Upper lobe of right lung (tissue), 1 donor: Measurements from ENCODE around the gene PIK3R2. TPM values are rescaled to one million over a fixed set of nuclear protein-coding genes. Genes with fewer than 3 reads are reported as not detected.
A peak's percentile ranks its signal among the peaks of the same experiment; 100 is the strongest.

ENCODE experiments used
- ATAC-seq: fragments of 200-7000 bp; cut with Tn5 transposase; one replicate; pipeline ENCODE4 v1.9.1; 2020; ENCODE audit warnings: mild to moderate bottlenecking, moderate library complexity
- DNase-seq: peaks from one replicate; pipeline ENCODE4 v3.0.0-alpha.2; 2020
- H3K27ac ChIP-seq: fragments of 200-600 bp; one replicate; pipeline ENCODE4 v1.8.0; 2022
- H3K27me3 ChIP-seq: fragments of 200-600 bp; one replicate; pipeline ENCODE4 v1.8.0; 2022; ENCODE audit warnings: mild to moderate bottlenecking
- H3K36me3 ChIP-seq: fragments of 200-600 bp; one replicate; pipeline ENCODE4 v1.8.0; 2022
- H3K4me1 ChIP-seq: fragments of 200-600 bp; one replicate; pipeline ENCODE4 v1.8.0; 2022
- H3K4me3 ChIP-seq: fragments of 200-600 bp; one replicate; pipeline ENCODE4 v1.8.0; 2022; ENCODE audit warnings: mild to moderate bottlenecking
- H3K9me3 ChIP-seq: fragments of 200-600 bp; one replicate; pipeline ENCODE4 v1.8.0; 2022
- intact Hi-C: fragments of 100-400 bp; cut with DNase I; formaldehyde crosslinking; loops from one replicate; pipeline ENCODE4 v1.11.0; 2022
- total RNA-seq: library from RNA; stranded (reverse); fragmentation: NEBNext Ultra II Directional; extraction: Animal tissue kit (Norgen Biotek cat#: 25700); gene quantifications from one replicate; pipeline ENCODE4 v1.2.1, GENCODE V29; 2021
- TF ChIP-seq, protein P1 (sequence below): fragments of 200-600 bp; IDR thresholded peaks from one replicate; pipeline ENCODE4 v1.8.0; 2022; ENCODE audit warnings: antibody characterized with exemption
- donor health status: DM: no; HTN: yes; CAD: no; lungs with severe emphysema.

Gene PIK3R2
- total RNA-seq, 1 donor from 2014 or later, result 24.2 TPM

DNA sequence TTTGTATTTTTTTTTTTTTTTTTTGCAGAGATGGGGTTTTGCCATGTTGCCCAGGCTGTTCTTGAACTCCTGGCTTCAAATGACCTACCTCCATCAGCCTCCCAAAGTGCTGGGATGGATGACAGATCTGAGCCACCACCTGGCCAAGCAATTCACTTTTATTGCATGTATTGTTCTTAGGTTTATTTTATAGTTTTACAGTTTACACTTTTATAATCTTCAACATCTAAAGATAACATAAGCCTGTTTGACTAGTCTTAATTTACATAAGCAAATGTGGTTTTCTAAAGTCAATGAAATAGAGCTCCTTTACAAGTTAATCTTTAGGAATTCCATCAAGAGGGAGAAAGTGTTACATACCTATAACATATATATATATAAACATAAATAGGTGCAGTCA lies 30.6 kb downstream of the PIK3R2 start:
- intact Hi-C loops, result no loop called here
- no peaks in the 10 kb centered on the region for H3K4me1 ChIP-seq
- no peaks in the 10 kb centered on the region for H3K27me3 ChIP-seq
- H3K4me3 ChIP-seq, result no peak overlapping the region
- no peak overlapping the region for H3K27ac ChIP-seq
- no peaks in the 10 kb centered on the region for H3K36me3 ChIP-seq
- TF ChIP-seq, protein P1, sequence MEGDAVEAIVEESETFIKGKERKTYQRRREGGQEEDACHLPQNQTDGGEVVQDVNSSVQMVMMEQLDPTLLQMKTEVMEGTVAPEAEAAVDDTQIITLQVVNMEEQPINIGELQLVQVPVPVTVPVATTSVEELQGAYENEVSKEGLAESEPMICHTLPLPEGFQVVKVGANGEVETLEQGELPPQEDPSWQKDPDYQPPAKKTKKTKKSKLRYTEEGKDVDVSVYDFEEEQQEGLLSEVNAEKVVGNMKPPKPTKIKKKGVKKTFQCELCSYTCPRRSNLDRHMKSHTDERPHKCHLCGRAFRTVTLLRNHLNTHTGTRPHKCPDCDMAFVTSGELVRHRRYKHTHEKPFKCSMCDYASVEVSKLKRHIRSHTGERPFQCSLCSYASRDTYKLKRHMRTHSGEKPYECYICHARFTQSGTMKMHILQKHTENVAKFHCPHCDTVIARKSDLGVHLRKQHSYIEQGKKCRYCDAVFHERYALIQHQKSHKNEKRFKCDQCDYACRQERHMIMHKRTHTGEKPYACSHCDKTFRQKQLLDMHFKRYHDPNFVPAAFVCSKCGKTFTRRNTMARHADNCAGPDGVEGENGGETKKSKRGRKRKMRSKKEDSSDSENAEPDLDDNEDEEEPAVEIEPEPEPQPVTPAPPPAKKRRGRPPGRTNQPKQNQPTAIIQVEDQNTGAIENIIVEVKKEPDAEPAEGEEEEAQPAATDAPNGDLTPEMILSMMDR, result no peak
- DNase-seq (no peak), ATAC-seq (no peak)
- no peaks in the 10 kb centered on the region for H3K9me3 ChIP-seq

DNA sequence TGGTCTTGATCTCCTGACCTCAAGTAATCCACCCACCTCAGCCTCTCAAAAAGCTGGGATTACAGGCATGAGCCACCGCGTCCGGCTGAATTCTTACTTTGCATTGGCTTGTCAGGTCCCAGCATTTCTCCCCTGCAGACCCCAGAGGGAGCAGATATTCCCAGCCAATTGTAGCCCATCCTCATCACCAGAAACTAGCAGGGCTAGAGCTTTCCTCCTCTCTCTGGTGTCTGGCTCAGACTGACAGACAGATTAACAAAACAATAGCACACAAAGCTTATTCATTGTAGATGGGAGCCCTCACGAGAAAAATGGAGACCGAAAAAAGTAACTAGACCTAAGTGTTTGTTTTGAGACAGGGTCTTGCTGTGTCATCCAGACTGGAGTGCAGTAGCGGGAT lies 32.6 kb downstream of the PIK3R2 start:
- no peak overlapping the region for H3K4me3 ChIP-seq
- no peak for ATAC-seq
- TF ChIP-seq, protein P1, result no peak
- H3K27ac ChIP-seq, result no peak overlapping the region
- no peaks in the 10 kb centered on the region for H3K36me3 ChIP-seq
- no peaks in the 10 kb centered on the region for H3K9me3 ChIP-seq
- no peaks in the 10 kb centered on the region for H3K27me3 ChIP-seq
- no peaks in the 10 kb centered on the region for H3K4me1 ChIP-seq
- no peak for DNase-seq
- intact Hi-C loops, result no loop called here

DNA sequence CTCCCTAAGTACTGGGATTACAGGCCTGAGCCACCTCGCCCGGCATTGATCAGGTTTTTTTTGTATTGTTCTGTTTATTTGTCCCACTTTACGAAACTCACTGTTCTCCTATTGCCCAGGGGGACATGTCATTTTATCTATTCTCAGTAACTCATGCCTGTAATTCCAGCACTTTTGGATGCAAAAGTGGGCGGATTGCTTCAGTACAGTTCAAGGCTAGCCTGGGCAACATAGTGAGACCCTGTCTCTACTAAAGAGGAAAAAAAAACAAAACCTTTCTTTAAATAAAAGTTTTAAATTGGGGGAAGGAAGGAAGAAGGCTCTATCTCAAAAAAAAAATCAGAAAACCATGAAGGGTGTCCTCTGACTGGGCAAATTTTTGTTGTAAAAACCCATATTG lies 37.3 kb downstream of the PIK3R2 start:
- TF ChIP-seq, protein P1, result no peak
- DNase-seq, result no peak
- Histone ChIP-seq H3K27me3 (no peaks in the 10 kb centered on the region), H3K36me3 (no peaks in the 10 kb centered on the region), H3K27ac (no peak overlapping the region), H3K9me3 (no peaks in the 10 kb centered on the region), H3K4me3 (no peak overlapping the region), H3K4me1 (peaks cover 18% of the 10 kb centered on the region)
- ATAC-seq, result no peak
- intact Hi-C loops, result no loop called here

DNA sequence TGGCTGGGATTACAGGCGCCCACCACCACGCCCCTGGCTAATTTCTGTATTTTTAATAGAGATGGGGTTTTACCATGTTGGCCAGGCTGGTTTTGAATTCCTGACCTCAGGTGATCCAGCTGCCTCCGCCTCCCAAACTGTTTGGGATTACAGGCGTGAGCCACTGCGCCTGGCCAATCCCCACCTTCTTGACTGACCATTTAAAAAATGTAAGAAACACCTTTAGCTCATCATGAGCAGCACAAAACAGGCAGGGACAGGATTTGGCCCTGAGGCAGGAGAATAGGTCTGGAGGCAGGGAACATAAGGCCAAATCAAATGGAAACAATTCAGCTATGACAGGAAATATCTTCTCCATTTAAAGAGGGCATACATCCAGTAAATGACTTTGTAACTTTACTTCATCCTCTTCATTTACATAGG lies 38.7 kb downstream of the PIK3R2 start:
- ATAC-seq (no peak), DNase-seq (no peak)
- Histone ChIP-seq H3K4me3 (peak overlapping the region; percentile 73), H3K27me3 (no peaks in the 10 kb centered on the region), H3K4me1 (peaks cover 18% of the 10 kb centered on the region), H3K9me3 (no peaks in the 10 kb centered on the region), H3K36me3 (peaks cover 11% of the 10 kb centered on the region), H3K27ac (peak overlapping the region; percentile 96)
- TF ChIP-seq, protein P1, result no peak
- intact Hi-C loops, result no loop called here

DNA sequence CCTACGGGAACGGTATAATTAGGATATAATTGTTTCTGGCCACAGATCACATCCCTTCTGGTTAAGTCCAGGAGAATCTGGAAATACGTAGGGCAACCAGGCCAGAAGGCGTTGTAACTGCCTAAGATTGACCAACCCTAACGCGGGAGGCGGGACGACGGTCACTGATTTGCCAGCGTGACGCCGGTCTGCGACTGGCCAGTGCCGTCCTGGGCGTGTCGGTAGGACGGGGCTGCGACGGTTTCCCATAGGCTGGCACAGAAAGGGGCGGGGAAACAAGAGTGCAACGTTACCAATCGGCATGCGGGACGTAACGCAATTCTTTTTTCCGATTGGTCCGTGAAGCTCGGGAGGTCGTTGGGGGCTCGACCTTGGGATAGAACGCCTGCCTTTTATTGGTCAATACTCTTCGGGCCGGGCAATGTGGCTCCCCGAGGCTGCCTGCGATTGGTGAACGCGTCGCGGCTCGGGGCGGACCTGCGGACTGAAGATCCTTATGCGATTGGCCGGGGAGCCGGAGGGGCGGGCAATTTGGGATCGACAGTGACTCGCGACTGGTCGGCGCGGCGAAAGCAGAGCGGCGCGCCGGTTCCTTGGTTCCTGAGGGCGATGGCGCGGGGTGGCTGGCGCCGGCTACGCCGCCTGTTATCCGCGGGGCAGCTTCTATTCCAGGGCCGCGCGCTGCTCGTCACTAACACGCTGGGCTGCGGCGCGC lies 39.9 kb downstream of the PIK3R2 start, which contains the start of gene MPV17L2:
MPV17L2 (plus strand) TSS at position 546 of the 715 bp plus-strand sequence; CDS start at position 610, 64 bp downstream.
- peak within 1 kb of the TSS; percentile 96 for H3K27ac ChIP-seq
- H3K36me3 ChIP-seq, result peaks cover 11% of the 10 kb centered on the region
- no peaks in the 10 kb centered on the region for H3K27me3 ChIP-seq
- ATAC-seq, result peak; percentile 96
- intact Hi-C loops, result no loop called here
- DNase-seq, result peak; percentile 100
- peak within 1 kb of the TSS; percentile 91 for H3K4me3 ChIP-seq
- TF ChIP-seq, protein P1, result no peak
- no peaks in the 10 kb centered on the region for H3K9me3 ChIP-seq
- H3K4me1 ChIP-seq, result peaks cover 18% of the 10 kb centered on the region
